ENCODE results near the gene GFPT1. TPM values are rescaled to one million over a fixed set of nuclear protein-coding genes. Genes with fewer than 3 reads are reported as not detected.

GFPT1 gene
- polyA plus RNA-seq, 1 donor (not counting 4 experiments of a cell fraction or from before 2014, with no cell fraction given): 12.9 TPM

GRCh38 chr2:69380072-69380917 lies 6.7 kb downstream of the GFPT1 start:
- H3K36me3 ChIP-seq (ENCODE audit: control insufficient read depth in 2 of 2, extremely low read depth in 1 of 2, insufficient read depth in 2 of 2, low read length in 2 of 2): peaks cover 0 to 3% of the 10 kb centered on the region in 2 experiments
- no peak for DNase-seq (ENCODE audit: low read depth, low spot score)
- no peak overlapping the region for H3K4me2 ChIP-seq (ENCODE audit: control insufficient read depth, extremely low read depth, insufficient read depth, low read depth, low read length)
- no peak overlapping the region for H3K27ac ChIP-seq (ENCODE audit: control insufficient read depth, insufficient read depth, low read length)
- dilution Hi-C loops (cut with MboI; ENCODE audit: extremely low pct_ligation_motif_present, low sequenced_read_pairs): no loop called here
- no peaks in the 10 kb centered on the region for H4K20me1 ChIP-seq (ENCODE audit: control insufficient read depth, extremely low read depth, insufficient read depth, low read length)
- no peaks in the 10 kb centered on the region for H3K9me3 ChIP-seq (ENCODE audit: control insufficient read depth, low read depth, low read length)
- peaks cover 84% of the 10 kb centered on the region for H3K79me2 ChIP-seq (ENCODE audit: control insufficient read depth, insufficient read depth, low read length)
- H3K27me3 ChIP-seq (ENCODE audit: control insufficient read depth, extremely low read depth, insufficient read depth, low read length): no peaks in the 10 kb centered on the region
- H3K9me1 ChIP-seq (ENCODE audit: control insufficient read depth, extremely low read depth, insufficient read depth, low read length): no peaks in the 10 kb centered on the region
- peaks cover 10% of the 10 kb centered on the region for H3K4me1 ChIP-seq (ENCODE audit: control insufficient read depth, extremely low read depth, insufficient read depth, low read length)
- H3K9ac ChIP-seq (ENCODE audit: control insufficient read depth, extremely low read depth, insufficient read depth, low read length): no peak overlapping the region
- TF ChIP-seq EZH2 (IDR thresholded peaks at IDR 0.05; ENCODE audit: low read length) (no peak), CTCF (optimal IDR thresholded peaks at IDR 0.05 in 1 of 3, IDR thresholded peaks at IDR 0.05 in 1 of 3, conservative IDR thresholded peaks at IDR 0.05 in 1 of 3; ENCODE audit: extremely low read depth in 1 of 3, insufficient read depth in 2 of 3, low read length in 3 of 3) (no peak)
- no peak overlapping the region for H2AFZ ChIP-seq (ENCODE audit: control insufficient read depth, low read length)
- no peak for FAIRE-seq
- no peak overlapping the region for H3K4me3 ChIP-seq (ENCODE audit: control insufficient read depth in 2 of 3, extremely low read depth in 1 of 3, insufficient read depth in 2 of 3, low read depth in 1 of 3, low read length in 3 of 3)

- H3K4me3 ChIP-seq (ENCODE audit: control insufficient read depth in 2 of 3, extremely low read depth in 1 of 3, insufficient read depth in 2 of 3, low read depth in 1 of 3, low read length in 3 of 3): no peak overlapping the region
- no peak overlapping the region for H3K4me2 ChIP-seq (ENCODE audit: control insufficient read depth, extremely low read depth, insufficient read depth, low read depth, low read length)
- no peak for FAIRE-seq
- peaks cover 3 to 17% of the 10 kb centered on the region in 2 experiments for H3K36me3 ChIP-seq (ENCODE audit: control insufficient read depth in 2 of 2, extremely low read depth in 1 of 2, insufficient read depth in 2 of 2, low read length in 2 of 2)
- peaks cover 55% of the 10 kb centered on the region for H3K79me2 ChIP-seq (ENCODE audit: control insufficient read depth, insufficient read depth, low read length)
- dilution Hi-C loops (cut with MboI; ENCODE audit: extremely low pct_ligation_motif_present, low sequenced_read_pairs): no loop called here
- no peaks in the 10 kb centered on the region for H3K9me3 ChIP-seq (ENCODE audit: control insufficient read depth, low read depth, low read length)
- H4K20me1 ChIP-seq (ENCODE audit: control insufficient read depth, extremely low read depth, insufficient read depth, low read length): peaks cover 4% of the 10 kb centered on the region
- H3K27me3 ChIP-seq (ENCODE audit: control insufficient read depth, extremely low read depth, insufficient read depth, low read length): no peaks in the 10 kb centered on the region
- no peak overlapping the region for H2AFZ ChIP-seq (ENCODE audit: control insufficient read depth, low read length)
- no peaks in the 10 kb centered on the region for H3K9me1 ChIP-seq (ENCODE audit: control insufficient read depth, extremely low read depth, insufficient read depth, low read length)
- no peak for TF ChIP-seq EZH2 (IDR thresholded peaks at IDR 0.05; ENCODE audit: low read length)
- no peak overlapping the region for H3K9ac ChIP-seq (ENCODE audit: control insufficient read depth, extremely low read depth, insufficient read depth, low read length)
- no peak for DNase-seq (ENCODE audit: low read depth, low spot score)
- no peak overlapping the region for H3K27ac ChIP-seq (ENCODE audit: control insufficient read depth, insufficient read depth, low read length)
- peaks cover 1% of the 10 kb centered on the region for H3K4me1 ChIP-seq (ENCODE audit: control insufficient read depth, extremely low read depth, insufficient read depth, low read length)
These were observed 10.6 kb downstream of the GFPT1 start for GRCh38 chr2:69376403-69376802.

Measured in keratinocyte (primary cell).